Thyroid gland (tissue), 4 donors: ENCODE measurements around the gene ADAMTS13. TPM values are rescaled to one million over a fixed set of nuclear protein-coding genes. Genes with fewer than 3 reads are reported as not detected.

Source experiments
- DNase-seq, 2 donors: peaks; one replicate each; pipeline ENCODE4 v3.0.0-alpha.2; 2019
- H3K27ac ChIP-seq, 3 donors: fragments of 200-600 bp; sonication (generic); 1 replicate in 2 of 3; 2 replicates in 1 of 3; pipeline ENCODE4 v1.5.1; 2016 to 2019; ENCODE audit warnings: mild to moderate bottlenecking in 1 of 3, moderate library complexity in 1 of 3
- H3K27me3 ChIP-seq: fragments of 200-600 bp; sonication (generic); one replicate; pipeline ENCODE4 v1.5.1; 2019
- H3K36me3 ChIP-seq, 2 donors: fragments of 200-600 bp; sonication (generic); one replicate each; pipeline ENCODE4 v1.5.1; 2016 to 2019
- H3K4me1 ChIP-seq, 2 donors: fragments of 200-600 bp; sonication (generic); one replicate each; pipeline ENCODE4 v1.5.1; 2017 to 2019
- H3K4me3 ChIP-seq, 3 donors: fragments of 200-600 bp; sonication (generic); replicated peaks in 1 of 3; 1 replicate in 2 of 3; 2 replicates in 1 of 3; pipeline ENCODE4 v1.5.1; 2016; ENCODE audit warnings: mild to moderate bottlenecking in 1 of 3
- H3K9me3 ChIP-seq: fragments of 200-600 bp; sonication (generic); one replicate; pipeline ENCODE4 v1.5.1; 2017
- POLR2A ChIP-seq, 2 donors: fragments of 450-650 bp; IDR thresholded peaks; one replicate each; pipeline ENCODE4 v1.6.1; 2017; ENCODE audit warnings: antibody characterized with exemption in 2 of 2, mild to moderate bottlenecking in 2 of 2, moderate library complexity in 1 of 2
- WGBS, 2 donors: methylation state at CpG; one replicate each; pipeline ENCODE4 v1.1.5; 2017; 5-methylcytosine and 5-hydroxymethylcytosine counted together
- intact Hi-C: fragments of 100-400 bp; cut with DNase I; formaldehyde crosslinking; loops from one replicate; pipeline ENCODE4 v1.15.1; 2023
- total RNA-seq, 4 donors: library from RNA; depleted of rRNA; stranded (reverse); fragments of >200 nt; gene quantifications; one replicate each; pipeline ENCODE4 v1.2.3, GENCODE V29; 2016
- TF ChIP-seq, protein P1 (sequence below), 6 experiments: fragments of 200-600 bp in 3 of 6; fragments of 450-650 bp in 3 of 6; sonication (generic) in 3 of 6; IDR thresholded peaks; one replicate each; pipeline ENCODE4 v1.5.1; 2016 to 2019; ENCODE audit warnings: antibody characterized with exemption in 6 of 6, mild to moderate bottlenecking in 2 of 6, inconsistent platforms in 1 of 6, moderate library complexity in 1 of 6

The ADAMTS13 gene
- total RNA-seq, 4 donors from 2014 or later = 1.5 to 2.8 (median 2.0) TPM

DNA sequence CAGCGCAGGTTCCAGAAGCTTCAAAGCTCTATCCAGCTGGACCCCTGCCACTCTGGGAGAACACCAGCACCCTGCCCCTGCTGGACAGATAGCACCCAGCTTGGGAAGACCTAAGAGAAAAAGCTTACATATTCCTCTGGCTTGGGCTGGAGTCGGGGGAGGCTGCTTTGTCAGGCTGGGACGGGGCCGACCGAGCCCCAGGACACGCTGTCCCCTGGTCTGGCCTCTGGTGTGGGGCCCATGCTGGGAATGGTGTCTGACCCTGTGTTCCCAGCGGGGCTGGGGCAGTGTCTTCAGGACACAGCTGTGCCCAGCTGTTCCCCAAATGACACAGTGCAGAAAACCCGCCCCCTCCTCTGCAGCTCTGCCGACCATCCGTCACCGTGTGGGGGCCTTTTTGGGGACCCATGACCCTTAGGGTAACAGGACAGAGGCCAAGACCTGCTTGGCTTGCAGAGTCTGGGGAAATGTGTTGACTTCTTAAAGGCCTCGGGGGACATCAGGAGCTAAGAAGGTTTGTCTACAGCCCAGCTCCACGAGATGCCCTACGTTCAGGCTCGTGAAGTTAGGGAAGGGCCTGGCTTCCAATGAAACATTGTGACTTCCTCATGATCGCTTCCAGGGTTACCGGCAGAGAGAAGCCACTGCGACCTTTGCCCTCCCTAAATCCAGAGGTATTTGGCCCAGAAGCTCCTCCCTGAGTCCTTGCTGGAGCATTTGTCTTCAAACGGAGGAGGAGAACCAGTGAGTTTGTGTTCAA is 77.1 kb downstream of the ADAMTS13 start:
- WGBS, 2 donors = 79 to 94% methylated on average over 11 to 19 of the region's 19 CpGs

DNA sequence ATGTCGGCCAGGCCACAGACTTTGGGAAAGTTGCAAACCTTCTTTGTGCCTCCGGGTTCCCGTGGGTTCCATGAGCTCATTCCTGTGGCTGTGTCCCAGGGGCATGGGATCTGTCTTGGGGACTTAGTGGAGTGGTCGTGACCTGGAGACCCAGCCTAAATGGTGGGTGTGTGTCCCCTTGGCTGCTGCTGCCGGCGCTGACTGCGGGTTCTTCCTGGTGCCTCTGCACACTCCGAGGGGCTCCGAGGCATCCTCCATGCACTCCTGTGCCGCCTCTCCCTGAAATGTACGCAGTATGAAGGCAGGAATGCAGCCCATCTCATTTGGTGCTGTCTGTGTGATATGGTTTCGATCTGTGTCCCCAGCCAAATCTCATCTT is 77.7 kb downstream of the ADAMTS13 start:
- Histone ChIP-seq H3K4me3 (no peak overlapping the region), H3K27me3 (no peaks in the 10 kb centered on the region), H3K36me3 (no peaks in the 10 kb centered on the region), H3K4me1 (no peaks in the 10 kb centered on the region), H3K27ac (no peak overlapping the region), H3K9me3 (no peaks in the 10 kb centered on the region)
- DNase-seq = no peak
- intact Hi-C loops = no loop called here
- TF ChIP-seq POLR2A (IDR thresholded peaks at IDR 0.05) = no peak
- TF ChIP-seq, protein P1, sequence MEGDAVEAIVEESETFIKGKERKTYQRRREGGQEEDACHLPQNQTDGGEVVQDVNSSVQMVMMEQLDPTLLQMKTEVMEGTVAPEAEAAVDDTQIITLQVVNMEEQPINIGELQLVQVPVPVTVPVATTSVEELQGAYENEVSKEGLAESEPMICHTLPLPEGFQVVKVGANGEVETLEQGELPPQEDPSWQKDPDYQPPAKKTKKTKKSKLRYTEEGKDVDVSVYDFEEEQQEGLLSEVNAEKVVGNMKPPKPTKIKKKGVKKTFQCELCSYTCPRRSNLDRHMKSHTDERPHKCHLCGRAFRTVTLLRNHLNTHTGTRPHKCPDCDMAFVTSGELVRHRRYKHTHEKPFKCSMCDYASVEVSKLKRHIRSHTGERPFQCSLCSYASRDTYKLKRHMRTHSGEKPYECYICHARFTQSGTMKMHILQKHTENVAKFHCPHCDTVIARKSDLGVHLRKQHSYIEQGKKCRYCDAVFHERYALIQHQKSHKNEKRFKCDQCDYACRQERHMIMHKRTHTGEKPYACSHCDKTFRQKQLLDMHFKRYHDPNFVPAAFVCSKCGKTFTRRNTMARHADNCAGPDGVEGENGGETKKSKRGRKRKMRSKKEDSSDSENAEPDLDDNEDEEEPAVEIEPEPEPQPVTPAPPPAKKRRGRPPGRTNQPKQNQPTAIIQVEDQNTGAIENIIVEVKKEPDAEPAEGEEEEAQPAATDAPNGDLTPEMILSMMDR (IDR thresholded peaks at IDR 0.05) = no peak
- 77 to 91% methylated on average over 10 to 12 of the region's 12 CpGs for WGBS, 2 donors

More for the DNA sequence above, 77.1 kb downstream of the ADAMTS13 start:
- TF ChIP-seq, protein P1 (IDR thresholded peaks at IDR 0.05) = no peak
- no peak for TF ChIP-seq POLR2A (IDR thresholded peaks at IDR 0.05)
- H3K27me3 ChIP-seq = no peaks in the 10 kb centered on the region
- intact Hi-C loops = no loop called here
- no peaks in the 10 kb centered on the region for H3K4me1 ChIP-seq
- no peaks in the 10 kb centered on the region for H3K36me3 ChIP-seq
- no peak overlapping the region for H3K27ac ChIP-seq
- no peaks in the 10 kb centered on the region for H3K9me3 ChIP-seq
- H3K4me3 ChIP-seq = no peak overlapping the region
- no peak for DNase-seq

DNA sequence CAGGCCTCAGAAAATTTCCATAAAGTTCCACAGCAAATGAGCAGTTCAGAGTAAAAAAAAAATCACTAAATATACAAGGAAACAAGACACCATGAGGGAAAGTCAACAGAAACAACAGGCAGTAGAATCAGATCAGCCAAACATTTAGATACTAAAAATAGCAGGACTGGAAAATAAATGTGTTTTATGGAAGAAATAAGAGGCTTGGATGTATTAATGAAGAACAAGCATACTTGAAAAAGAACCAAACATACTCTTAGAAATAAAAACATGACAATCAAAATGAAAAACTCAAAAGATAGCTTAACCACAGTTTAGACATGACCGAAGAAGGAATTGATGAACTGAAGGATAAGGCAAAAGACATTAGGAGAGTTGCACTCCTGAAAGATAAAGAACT is 79.9 kb downstream of the ADAMTS13 start:
- WGBS, 2 donors = 94 to 96% methylated on average over 1 of the region's 1 CpG

DNA sequence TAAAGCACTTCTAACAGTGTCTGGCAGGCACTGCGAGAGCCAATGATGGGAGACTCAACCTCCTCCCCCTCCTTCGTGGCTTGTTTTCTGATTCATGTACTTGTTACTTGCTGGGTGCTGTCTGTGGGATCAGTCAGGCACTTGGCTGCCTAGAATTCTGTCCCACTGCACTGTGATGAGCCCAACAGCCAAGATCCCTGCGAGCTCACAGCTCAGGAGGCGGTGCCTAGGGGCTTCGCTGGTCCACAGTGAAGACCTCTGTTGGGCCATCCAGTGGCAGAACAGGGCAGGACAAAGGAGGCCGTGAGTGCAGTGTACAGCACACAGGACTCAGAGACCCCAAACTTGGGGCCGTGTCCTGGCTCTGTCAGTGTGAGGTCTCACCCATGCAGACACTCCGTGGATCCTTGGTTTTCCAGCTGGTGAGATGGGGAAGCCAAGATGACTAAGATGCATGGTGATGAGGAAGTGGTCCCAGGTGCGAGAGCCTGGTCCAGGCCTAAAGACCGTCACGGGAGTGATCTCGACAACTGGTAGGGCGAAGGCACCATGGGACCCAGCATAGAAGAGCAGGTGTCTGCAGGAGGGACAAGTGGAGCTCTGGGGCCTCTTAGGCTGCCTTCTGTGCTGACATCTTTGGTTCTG is 83.1 kb downstream of the ADAMTS13 start:
- no peaks in the 10 kb centered on the region for H3K27me3 ChIP-seq
- no peak overlapping the region for H3K4me3 ChIP-seq
- DNase-seq = no peak
- WGBS, 2 donors = 82 to 87% methylated on average over 13 of the region's 13 CpGs
- peaks cover 11 to 15% of the 10 kb centered on the region in 2 donors for H3K4me1 ChIP-seq
- no peak for TF ChIP-seq POLR2A (IDR thresholded peaks at IDR 0.05)
- TF ChIP-seq, protein P1 (IDR thresholded peaks at IDR 0.05) = no peak
- no peak overlapping the region for H3K27ac ChIP-seq
- no peaks in the 10 kb centered on the region for H3K36me3 ChIP-seq
- intact Hi-C loops = no loop called here
- H3K9me3 ChIP-seq = no peaks in the 10 kb centered on the region

More for the DNA sequence above, 79.9 kb downstream of the ADAMTS13 start:
- Histone ChIP-seq H3K27me3 (no peaks in the 10 kb centered on the region), H3K4me1 (no peaks in the 10 kb centered on the region), H3K9me3 (no peaks in the 10 kb centered on the region), H3K4me3 (no peak overlapping the region), H3K36me3 (no peaks in the 10 kb centered on the region), H3K27ac (no peak overlapping the region)
- no peak for TF ChIP-seq POLR2A (IDR thresholded peaks at IDR 0.05)
- TF ChIP-seq, protein P1 (IDR thresholded peaks at IDR 0.05) = no peak
- no peak for DNase-seq
- intact Hi-C loops = no loop called here
